ENCODE results near the gene DLG4.

Gene DLG4

DNA sequence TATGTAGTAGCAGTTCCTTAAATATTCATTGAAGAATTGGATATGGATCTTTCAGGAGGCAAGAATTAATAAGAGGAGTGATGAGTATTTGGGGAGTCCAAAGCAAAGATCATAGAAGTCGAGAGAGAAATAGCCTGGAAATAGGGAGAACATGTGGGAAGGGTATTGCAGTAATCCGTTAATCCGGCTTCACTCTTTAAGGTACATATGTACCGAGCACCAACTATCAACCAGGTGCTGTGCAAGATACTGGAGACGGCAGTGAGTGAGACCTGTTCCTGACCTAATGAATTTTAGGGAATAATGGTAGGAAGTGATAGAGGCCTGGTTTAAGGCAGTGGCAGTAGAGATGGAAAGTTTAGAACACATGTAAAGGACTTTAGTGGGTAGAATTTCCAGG lies 33.4 kb upstream of the DLG4 start:
- Histone ChIP-seq H3K4me1 (ENCODE audit: insufficient read depth, low read length) (peaks cover 43% of the 10 kb centered on the region), H2AFZ (ENCODE audit: low read depth, low read length) (peak overlapping the region; percentile 85; the same call in 1 of the 2 replicates), H3K9me3 (ENCODE audit: insufficient read depth, low read length, severe bottlenecking) (no peaks in the 10 kb centered on the region), H3K36me3 (ENCODE audit: insufficient read depth, low read length) (peaks cover 47% of the 10 kb centered on the region), H3K79me2 (ENCODE audit: insufficient read depth, low read length) (peaks cover 60% of the 10 kb centered on the region), H4K20me1 (ENCODE audit: insufficient read depth, low read length) (peaks cover 25% of the 10 kb centered on the region), H3K9ac (ENCODE audit: low read depth, low read length) (peak overlapping the region; percentile 88), H3K4me2 (ENCODE audit: insufficient read depth, low read length) (peak overlapping the region; percentile 79), H3K27me3 (ENCODE audit: insufficient read depth, low read length, poor library complexity) (no peaks in the 10 kb centered on the region), H3K27ac (ENCODE audit: low read length) (peak overlapping the region; percentile 97), H3K4me3 (ENCODE audit: low read depth in 1 of 2, low read length in 2 of 2) (peak overlapping the region; percentile 55 to 76)
- no peak for TF ChIP-seq EZH2 (IDR thresholded peaks at IDR 0.05; ENCODE audit: borderline replicate concordance, low read depth, low read length, severe bottlenecking)
- TF ChIP-seq, protein P1, sequence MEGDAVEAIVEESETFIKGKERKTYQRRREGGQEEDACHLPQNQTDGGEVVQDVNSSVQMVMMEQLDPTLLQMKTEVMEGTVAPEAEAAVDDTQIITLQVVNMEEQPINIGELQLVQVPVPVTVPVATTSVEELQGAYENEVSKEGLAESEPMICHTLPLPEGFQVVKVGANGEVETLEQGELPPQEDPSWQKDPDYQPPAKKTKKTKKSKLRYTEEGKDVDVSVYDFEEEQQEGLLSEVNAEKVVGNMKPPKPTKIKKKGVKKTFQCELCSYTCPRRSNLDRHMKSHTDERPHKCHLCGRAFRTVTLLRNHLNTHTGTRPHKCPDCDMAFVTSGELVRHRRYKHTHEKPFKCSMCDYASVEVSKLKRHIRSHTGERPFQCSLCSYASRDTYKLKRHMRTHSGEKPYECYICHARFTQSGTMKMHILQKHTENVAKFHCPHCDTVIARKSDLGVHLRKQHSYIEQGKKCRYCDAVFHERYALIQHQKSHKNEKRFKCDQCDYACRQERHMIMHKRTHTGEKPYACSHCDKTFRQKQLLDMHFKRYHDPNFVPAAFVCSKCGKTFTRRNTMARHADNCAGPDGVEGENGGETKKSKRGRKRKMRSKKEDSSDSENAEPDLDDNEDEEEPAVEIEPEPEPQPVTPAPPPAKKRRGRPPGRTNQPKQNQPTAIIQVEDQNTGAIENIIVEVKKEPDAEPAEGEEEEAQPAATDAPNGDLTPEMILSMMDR (IDR thresholded peaks at IDR 0.05; ENCODE audit: borderline replicate concordance, extremely low read depth, low read length, poor library complexity, severe bottlenecking), result no peak
- no peak for ATAC-seq (ENCODE audit: insufficient read depth, low read depth)
- no peak for DNase-seq

DNA sequence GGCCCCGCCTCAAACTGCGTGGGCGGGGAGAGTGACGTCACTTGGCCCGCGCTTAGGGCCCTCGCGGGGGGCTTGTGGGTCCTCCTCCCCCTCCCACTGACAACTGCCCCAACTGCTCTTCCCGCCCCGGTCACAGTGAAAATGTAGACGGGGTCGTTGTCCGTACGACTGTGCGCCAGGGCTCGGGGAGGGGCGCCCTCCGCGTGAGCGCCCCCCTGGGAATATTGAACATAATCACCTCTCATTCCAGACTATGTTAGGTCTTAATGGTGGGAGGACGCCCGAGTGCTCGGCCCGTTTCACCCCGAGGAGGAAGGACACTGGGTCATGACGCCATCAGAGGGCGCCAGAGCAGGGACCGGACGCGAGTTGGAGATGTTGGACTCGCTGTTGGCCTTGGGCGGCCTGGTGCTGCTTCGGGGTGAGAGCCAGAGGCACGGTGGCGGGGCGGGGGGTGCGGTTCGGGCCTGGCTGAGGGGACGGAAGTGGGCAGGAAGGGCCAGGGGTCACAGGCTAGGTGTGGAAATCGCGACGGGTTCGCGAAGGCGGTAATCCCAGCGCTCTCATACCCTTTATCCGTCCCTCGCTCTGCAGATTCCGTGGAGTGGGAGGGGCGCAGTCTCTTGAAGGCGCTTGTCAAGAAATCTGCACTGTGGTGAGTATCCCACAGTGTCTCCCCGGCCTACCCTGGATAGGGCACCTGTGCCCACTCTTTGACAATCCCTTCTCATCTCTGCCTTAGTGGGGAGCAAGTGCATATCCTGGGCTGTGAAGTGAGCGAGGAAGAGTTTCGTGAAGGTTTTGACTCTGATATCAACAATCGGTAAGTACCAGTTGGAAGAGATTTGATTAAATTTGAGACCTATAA lies 32.8 kb upstream of the DLG4 start, which contains the start of gene ELP5:
ELP5 (plus strand) TSS at position 40 of the 868 bp plus-strand sequence; CDS start at position 376, 336 bp downstream.
- peak within 1 kb of the TSS; percentile 79 for H3K4me2 ChIP-seq (ENCODE audit: insufficient read depth, low read length)
- peak within 1 kb of the TSS; percentile 76 to 93 for H3K4me3 ChIP-seq (ENCODE audit: low read depth in 1 of 2, low read length in 2 of 2)
- TF ChIP-seq EZH2 (IDR thresholded peaks at IDR 0.05; ENCODE audit: borderline replicate concordance, low read depth, low read length, severe bottlenecking), result no peak
- TF ChIP-seq, protein P1 (IDR thresholded peaks at IDR 0.05; ENCODE audit: borderline replicate concordance, extremely low read depth, low read length, poor library complexity, severe bottlenecking), result peak; percentile 63
- no peaks in the 10 kb centered on the region for H3K27me3 ChIP-seq (ENCODE audit: insufficient read depth, low read length, poor library complexity)
- peaks cover 46% of the 10 kb centered on the region for H3K4me1 ChIP-seq (ENCODE audit: insufficient read depth, low read length)
- DNase-seq, result peak; percentile 88
- peaks cover 31% of the 10 kb centered on the region for H4K20me1 ChIP-seq (ENCODE audit: insufficient read depth, low read length)
- H3K79me2 ChIP-seq (ENCODE audit: insufficient read depth, low read length), result peaks cover 67% of the 10 kb centered on the region
- H3K9ac ChIP-seq (ENCODE audit: low read depth, low read length), result peak within 1 kb of the TSS; percentile 88
- peak within 1 kb of the TSS; percentile 86 for H2AFZ ChIP-seq (ENCODE audit: low read depth, low read length)
- ATAC-seq (ENCODE audit: insufficient read depth, low read depth), result peak; percentile 51
- peak within 1 kb of the TSS; percentile 97 for H3K27ac ChIP-seq (ENCODE audit: low read length)
- peaks cover 46% of the 10 kb centered on the region for H3K36me3 ChIP-seq (ENCODE audit: insufficient read depth, low read length)
- H3K9me3 ChIP-seq (ENCODE audit: insufficient read depth, low read length, severe bottlenecking), result no peaks in the 10 kb centered on the region

DNA sequence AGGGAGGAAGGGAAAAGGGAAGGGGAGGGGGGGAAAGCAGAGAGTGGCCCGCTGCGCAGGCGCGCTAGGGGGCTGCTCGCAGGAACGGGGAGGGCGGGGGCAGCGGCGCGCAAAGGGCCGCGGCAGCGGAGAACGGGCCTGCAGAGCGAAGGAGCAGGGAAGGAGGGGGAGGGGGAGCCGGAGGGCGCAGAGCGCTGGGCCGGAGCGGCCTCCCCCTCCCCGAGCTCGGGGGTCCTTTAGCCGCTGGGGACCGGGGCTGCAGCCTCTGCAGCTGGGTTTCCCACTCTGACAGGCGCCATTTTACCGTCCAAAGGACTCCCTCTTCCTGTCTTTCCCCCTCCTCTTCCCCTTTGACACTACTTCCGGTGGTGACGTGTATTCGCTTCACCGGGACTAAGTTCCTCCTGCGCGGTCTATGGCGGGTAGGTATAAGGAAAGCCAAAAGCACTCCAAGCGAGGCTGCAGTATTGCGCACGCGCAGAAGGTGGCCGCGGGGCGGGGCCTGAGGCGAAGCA lies 32.1 kb upstream of the DLG4 start, which contains the start of gene CTDNEP1:
CTDNEP1 (minus strand) TSS at position 74 of the 515 bp plus-strand sequence. CDS start 438 bp downstream, outside the sequence.
- no peaks in the 10 kb centered on the region for H3K27me3 ChIP-seq (ENCODE audit: insufficient read depth, low read length, poor library complexity)
- H3K4me2 ChIP-seq (ENCODE audit: insufficient read depth, low read length), result peak within 1 kb of the TSS; percentile 79
- H3K79me2 ChIP-seq (ENCODE audit: insufficient read depth, low read length), result peaks cover 74% of the 10 kb centered on the region
- TF ChIP-seq, protein P1 (IDR thresholded peaks at IDR 0.05; ENCODE audit: borderline replicate concordance, extremely low read depth, low read length, poor library complexity, severe bottlenecking), result no peak
- TF ChIP-seq EZH2 (IDR thresholded peaks at IDR 0.05; ENCODE audit: borderline replicate concordance, low read depth, low read length, severe bottlenecking), result no peak
- peak within 1 kb of the TSS; percentile 76 to 93 for H3K4me3 ChIP-seq (ENCODE audit: low read depth in 1 of 2, low read length in 2 of 2)
- peak; percentile 94 for ATAC-seq (ENCODE audit: insufficient read depth, low read depth)
- H3K9ac ChIP-seq (ENCODE audit: low read depth, low read length), result peak within 1 kb of the TSS; percentile 88
- peak within 1 kb of the TSS; percentile 86 for H2AFZ ChIP-seq (ENCODE audit: low read depth, low read length)
- H3K36me3 ChIP-seq (ENCODE audit: insufficient read depth, low read length), result peaks cover 44% of the 10 kb centered on the region
- peak; percentile 98 for DNase-seq
- H3K27ac ChIP-seq (ENCODE audit: low read length), result peak within 1 kb of the TSS; percentile 97
- peaks cover 48% of the 10 kb centered on the region for H3K4me1 ChIP-seq (ENCODE audit: insufficient read depth, low read length)
- H3K9me3 ChIP-seq (ENCODE audit: insufficient read depth, low read length, severe bottlenecking), result no peaks in the 10 kb centered on the region
- H4K20me1 ChIP-seq (ENCODE audit: insufficient read depth, low read length), result peaks cover 38% of the 10 kb centered on the region
